Mucosa of gallbladder (tissue), 1 donor: Measurements from ENCODE around the gene MYBPH. TPM values are rescaled to one million over a fixed set of nuclear protein-coding genes. Genes with fewer than 3 reads are reported as not detected.

ENCODE experiments used
- DNase-seq: peaks from one replicate; pipeline ENCODE4 v3.0.0-alpha.2; 2020; ENCODE audit warnings: low spot score
- total RNA-seq: library from RNA; stranded (reverse); gene quantifications from one replicate; pipeline ENCODE4 v1.2.1, GENCODE V29; 2021
- donor health status: DM: no; HTN: no; CAD: no.

The MYBPH gene, protein sequence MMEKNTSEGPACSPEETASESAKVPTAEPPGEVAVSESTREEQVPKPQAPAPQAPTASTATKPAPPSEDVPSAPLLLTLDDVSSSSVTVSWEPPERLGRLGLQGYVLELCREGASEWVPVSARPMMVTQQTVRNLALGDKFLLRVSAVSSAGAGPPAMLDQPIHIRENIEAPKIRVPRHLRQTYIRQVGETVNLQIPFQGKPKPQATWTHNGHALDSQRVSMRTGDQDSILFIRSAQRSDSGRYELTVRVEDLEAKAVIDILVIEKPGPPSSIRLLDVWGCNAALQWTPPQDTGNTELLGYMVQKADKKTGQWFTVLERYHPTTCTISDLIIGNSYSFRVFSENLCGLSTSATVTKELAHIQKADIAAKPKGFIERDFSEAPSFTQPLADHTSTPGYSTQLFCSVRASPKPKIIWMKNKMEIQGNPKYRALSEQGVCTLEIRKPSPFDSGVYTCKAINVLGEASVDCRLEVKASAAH
- not detected for total RNA-seq

DNA sequence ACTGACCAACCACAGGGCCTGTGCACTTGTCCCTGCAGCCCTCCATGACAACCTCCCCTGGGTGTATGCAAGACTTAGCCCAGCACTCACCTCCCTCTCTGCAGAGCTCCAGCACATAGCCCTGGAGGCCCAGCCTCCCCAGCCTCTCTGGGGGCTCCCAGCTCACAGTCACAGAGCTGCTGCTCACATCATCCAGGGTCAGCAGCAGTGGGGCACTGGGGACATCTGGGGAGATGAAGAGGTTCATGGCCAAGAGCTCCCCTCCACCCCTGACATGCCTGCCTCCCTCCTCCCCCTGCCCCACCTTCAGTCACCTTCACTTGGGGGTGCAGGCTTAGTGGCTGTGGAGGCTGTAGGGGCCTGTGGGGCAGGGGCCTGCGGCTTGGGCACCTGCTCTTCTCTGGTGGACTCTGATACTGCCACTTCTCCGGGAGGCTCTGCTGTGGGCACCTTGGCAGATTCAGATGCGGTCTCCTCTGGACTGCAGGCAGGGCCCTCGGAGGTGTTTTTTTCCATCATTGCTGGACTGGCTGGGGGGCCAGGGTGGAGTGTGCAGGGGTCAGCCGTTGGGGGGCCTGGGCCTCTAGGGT lies at the start of gene MYBPH:
Gene MYBPH, minus strand, starts transcription at position 590 of the 590 bp plus-strand sequence. Its CDS starts 71 bp downstream, at position 519.
- no peak for DNase-seq

DNA sequence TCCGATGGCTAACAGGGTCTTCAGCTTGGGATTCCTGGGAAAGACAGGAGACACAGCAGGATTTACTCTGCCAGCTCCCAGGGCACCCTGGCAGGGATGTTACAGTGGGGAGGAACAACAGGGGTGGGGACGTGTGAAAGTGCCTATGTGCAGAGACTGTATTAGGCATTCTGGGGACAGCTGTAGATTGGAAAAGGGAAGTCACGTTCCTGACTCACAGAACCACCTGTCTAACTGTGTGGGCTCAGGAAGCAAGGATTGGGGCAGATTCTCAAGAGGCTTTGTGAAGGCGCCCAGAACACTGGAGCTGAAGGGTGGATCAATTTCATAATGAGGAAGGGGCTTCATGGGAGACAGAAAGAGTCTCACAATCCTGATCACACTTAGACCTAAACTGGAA lies 49.4 kb upstream of the MYBPH start:
- no peak for DNase-seq

DNA sequence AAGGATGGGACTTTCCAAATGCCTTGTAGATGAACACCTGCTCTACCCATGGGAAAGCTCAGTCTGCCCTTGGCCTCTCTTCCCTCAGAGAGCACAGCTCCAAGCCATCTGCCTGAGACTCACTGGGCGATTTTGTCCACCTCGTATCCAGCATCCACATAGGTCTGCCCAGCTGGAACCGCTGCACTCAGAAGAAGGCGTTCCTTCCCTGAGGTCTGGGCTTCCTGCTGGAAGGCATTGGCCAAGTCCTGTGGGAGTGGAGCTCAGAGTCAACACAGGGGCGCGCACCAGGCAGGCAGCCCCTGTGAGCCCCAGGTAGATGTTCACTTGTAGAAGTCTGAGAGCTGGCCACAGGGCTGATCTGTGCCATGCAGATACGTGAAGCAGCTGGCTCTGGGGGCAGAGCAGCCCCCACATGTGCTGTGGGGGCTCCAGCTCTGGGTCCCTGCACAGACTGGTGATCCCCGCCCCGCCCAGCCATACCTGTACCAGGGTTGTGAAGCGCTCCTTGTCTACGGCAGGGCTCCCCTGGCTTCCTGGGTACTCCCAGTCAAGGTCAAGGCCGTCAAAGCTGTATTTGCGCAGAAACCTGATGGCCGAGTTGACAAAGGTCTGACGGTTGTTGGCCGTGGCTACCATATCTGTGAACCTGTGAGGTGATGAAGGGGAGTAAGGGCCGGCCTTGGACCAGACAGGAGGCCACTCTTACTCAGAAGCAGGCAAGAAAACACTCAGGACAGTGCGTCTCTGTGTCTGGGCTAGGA lies 47.6 kb upstream of the MYBPH start:
- DNase-seq: no peak

DNA sequence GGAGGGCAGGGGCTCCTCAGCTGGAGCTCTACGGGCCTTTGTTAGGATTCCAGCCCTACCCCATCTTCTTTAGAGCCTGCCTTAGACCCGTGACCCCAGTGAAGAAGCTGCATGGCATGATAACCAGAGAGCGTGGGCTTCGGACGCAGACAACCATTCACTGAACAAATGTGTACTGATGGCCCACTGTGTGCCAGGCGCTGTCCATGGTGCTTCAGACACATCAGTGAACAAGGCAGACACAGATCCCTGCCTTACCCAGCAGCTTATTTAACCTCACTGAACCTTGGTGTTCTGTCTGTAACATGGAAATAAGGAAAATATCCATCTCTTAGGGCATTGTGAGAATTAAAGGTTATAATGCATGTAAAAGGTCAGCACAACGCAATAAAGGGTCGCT lies 44.3 kb upstream of the MYBPH start:
- no peak for DNase-seq

DNA sequence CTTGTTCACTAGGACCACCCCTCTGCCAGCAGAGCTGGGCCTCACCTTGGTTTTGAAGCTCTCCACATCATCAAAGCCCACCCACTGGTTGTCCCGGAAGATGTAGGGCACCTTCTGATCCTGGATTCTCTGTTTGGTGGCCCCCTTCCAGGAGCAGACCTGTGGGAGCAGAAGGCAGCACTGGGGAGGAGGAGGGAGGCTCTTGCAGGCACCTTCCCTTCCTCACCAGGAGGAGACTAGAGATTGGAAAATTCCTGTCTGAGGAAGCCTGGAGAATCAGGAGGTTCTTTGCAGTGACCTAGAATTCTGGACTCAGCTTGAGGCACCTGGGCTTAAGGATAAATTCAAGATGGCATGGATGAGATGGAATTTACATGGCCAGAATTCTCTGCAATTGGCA lies 43.5 kb upstream of the MYBPH start:
- DNase-seq: no peak

DNA sequence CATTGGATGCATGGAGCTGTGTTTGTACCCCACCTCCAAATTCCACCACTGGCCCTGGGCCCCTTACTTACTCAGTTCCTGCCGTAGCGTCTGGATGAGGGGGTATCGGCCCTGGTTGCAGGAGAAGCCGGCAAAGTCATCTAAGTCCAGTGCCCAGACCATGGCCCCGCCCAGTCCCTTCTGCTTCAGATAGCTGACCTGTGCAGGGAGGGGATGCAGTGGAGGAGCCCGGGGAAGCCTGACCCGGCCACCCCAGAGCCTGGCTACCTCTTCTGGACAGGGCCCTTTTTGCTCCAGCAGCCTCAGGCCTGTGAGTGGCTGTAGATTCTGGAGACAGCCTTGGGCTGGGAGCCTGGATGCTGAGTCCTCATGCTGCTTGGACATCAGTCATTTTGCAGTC lies 42.0 kb upstream of the MYBPH start:
- DNase-seq: no peak

DNA sequence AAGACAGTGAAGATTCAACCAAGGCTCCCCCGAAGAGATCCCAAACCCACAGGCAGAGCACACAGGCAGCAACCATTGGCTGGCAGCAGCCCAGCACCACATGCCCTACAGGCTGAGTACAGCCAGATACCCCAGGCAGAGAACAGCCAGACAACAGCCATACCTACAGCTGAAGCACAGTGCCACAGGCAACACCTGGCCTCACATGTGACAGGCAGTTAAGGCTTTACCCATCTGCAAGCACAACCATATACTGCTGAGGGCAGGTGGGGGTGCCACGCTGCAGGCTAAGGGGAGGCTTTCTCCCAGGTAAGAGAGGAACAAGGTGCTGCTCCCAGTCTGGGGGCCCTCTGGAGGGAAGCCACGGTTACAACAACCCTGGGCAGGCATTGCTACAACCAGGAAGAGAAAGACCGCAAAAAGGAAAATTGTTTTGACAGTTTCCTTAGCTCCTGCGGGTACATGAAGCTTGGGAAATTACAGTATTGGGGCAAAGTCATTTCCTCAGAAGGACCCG lies 41.6 kb upstream of the MYBPH start:
- DNase-seq: no peak

DNA sequence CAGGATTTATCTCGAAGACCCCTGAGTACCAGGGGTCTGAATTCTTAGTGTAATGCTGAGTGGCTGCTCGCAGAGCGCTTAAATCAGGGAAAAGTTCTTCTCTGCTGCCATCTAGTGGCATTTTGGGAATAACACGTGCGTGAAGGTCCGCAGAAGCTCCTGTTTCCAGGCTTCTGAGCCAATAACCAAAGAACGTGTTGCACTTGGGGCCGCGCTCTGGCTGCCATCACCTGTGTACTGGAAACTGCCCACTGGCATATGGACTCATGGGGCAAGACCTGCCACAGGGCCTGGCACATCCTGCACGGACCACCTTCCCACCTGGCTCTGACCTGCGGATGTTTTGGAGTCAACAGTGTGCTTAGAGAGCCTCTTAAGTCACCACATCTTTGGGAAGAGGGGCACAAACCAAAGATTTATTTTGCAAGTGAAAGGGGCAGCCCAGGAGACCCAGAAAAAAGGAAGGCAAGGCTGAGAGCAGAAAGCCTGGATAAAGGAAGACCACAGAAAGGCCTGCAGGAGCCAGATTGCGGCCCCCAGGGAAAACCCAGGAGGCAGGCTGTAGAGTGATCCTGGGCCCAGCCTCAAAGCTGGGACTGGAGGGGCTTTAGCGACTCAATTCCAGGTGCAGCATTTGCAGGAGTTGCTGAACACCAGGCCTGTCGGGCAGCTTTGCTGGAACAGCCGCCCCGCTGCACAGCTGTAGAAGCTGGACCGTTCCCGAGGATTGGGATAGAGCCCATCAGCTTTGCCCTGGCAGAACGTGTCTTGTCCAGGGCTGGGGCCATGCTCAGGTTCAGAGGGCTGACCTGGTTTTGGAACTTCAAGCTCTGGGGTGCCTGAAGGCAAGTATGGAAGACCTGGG lies 40.9 kb upstream of the MYBPH start:
- DNase-seq: peak; percentile 72

DNA sequence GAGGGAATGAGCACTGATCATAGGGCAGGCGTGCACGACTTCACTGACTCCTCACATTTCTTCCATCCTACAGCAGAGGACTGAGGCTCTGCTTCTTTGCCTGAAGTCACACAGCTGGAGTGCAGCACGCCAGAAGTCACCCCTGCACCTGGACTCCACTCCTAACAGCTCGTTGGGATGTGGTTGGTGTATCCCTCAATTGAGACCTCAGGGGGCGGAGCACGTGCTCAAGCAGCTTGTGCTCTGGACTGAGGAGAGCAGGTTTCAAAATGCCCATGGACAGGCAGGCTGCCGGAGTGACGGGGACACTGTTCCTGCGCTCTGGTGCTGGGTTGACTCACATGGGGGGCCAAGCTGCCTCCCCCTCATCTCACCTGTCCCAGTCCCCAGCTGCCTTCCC lies 39.9 kb upstream of the MYBPH start:
- DNase-seq: no peak

DNA sequence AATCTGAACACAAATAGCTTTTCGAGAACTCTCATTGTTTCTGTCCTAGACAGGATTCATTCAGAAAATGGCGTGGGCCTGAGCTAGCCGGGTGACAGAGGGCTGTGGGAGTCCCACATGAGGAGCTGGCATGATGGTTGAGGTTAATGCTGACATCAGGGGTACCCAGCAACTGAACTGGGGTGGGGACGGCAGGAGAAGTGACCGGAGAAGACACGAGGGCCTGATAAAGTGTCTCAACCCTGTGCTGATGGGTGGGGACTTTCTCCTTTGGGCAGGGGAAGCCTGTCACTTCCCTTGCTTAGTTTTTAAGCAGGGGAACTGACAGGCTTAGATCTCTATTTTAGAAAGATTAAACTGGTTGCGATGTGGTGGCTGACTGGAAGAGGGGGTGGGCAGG lies 39.2 kb upstream of the MYBPH start:
- no peak for DNase-seq

DNA sequence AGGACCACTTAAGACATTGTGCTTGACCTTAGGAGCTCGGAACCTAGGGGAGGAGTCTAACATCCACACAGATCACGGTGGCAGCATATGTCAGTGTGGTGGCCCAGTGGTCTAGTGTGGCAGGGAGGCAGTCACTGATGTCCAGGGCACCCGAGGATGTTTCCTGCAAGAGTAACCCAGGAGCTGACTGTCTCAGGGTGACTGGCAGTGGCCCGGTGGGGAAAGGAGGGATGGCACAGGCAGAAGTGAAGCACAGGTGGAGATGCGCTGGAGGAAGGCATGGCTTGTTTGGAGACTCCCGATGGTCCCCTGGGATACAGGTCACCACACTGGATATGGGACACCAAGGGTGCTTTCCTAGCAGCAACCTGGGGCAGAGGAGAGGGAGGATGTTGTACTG lies 37.5 kb upstream of the MYBPH start:
- DNase-seq: no peak

DNA sequence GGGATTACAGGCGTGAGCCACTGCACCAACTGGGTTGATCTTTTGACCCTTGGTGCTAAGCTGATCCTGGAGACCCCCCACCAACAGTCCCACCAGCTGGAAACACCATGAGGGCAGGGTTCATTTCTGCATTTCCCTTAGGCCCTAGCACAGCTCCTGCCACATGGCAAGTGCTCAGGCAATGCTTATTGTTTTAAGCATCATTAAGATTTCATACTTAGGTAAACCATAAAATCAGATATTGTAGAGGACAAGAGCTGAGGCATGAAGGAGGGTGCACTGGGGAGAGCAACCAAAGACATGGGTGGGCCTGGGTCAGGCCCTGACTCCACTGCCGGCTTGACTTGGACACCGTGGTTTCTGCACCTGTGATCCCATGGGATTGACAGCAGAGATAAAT lies 36.2 kb upstream of the MYBPH start:
- no peak for DNase-seq

DNA sequence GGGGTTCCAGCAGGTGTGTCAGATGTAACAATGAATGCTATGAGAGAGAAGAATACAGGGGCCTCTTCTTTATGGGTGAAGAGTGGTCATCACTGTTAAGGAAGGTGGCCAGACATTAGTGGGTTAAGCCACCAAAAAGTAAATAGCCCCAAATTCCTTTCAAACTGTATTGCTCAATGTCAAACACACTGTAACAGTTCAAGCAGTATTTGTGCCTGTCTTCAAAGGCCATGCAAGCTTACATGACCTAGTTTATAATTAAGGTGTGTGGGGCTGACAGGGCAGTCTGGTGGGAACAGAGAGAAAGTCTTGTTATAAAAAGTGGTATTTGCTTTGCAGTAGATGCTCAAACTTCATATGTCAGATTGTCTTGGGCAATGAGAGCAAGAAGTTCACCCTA lies 35.4 kb upstream of the MYBPH start:
- DNase-seq: no peak

DNA sequence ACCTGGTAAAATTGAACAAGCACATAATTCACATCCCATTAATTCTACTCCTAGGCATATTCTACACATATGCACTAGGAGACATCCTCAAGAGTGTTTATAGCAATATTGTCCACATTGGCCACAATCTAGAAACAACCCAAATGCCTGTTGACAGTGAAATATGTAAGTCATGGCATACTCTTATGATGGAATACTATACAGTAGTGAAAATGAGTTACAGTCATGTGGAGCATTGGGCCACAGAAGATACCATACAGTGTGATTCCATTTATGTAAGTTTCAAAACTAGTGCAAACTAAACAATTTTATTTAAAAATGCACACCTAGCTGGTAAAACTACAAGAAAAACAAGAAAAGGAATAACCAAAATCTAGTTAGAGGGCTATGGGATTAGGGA lies 34.7 kb upstream of the MYBPH start:
- DNase-seq: no peak

DNA sequence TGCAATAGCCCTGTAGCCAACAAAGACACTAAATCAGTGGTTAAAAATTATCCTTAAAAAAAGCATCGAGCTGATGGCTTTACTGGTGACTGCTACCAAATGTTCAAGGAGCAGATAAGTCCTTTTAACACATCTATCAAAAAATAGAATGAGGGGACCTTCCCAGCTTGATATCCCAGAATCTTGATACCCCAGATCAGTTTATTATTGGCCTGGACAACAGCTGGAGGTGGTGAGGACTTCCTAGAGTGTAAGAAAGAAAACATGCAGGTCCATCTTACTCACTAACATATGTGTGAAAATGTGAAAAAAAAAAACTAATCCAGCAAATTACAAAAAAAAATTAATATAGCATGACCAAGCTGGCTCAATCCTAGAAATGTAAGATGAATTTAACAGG lies 32.6 kb upstream of the MYBPH start:
- no peak for DNase-seq

DNA sequence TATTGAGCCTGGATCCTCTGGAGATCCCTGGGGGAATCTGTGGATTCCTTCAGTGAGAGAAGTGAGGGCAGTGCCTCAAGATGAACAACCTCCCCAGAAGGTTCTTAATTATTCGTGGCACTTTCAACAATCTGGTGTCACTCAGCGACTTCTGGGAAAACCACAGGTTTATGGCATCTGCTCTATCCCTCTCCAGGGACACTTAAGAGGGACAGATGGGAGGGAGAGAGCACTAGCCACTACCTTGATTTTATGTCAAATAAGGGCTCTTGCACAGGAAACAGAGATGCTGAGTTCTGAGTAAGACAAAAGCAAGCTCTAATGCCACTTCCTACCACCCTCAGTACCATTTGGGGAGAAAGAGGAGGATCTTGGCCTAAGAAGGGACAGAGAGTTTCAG lies 32.1 kb upstream of the MYBPH start:
- DNase-seq: no peak

DNA sequence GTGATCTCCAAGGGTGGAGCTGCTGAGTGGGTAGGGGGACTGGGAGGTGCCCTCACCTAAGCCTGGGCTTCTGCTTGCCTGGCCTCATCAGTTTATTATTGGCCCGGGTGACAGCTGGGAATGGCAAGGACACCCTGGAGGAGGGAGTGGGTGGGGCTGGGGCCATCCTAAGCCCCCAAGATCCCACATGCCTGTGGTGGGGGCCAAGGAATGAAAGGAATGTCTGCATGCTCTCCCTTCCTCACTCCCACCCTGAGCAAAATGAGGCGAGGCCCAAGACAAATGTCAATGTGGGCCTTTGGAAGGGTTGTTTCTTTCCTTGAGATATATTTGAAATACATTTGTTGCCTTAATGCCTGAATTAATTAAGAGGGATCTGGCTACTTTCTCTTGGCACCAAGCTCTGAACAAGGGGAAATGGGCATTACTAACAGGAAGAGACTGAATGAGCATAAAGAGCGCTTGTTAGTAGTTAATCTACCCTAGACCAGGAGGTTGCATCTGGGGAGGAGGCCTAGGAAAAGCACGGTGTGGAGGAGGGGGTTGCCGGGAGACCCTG lies 30.6 kb upstream of the MYBPH start:
- DNase-seq: no peak

DNA sequence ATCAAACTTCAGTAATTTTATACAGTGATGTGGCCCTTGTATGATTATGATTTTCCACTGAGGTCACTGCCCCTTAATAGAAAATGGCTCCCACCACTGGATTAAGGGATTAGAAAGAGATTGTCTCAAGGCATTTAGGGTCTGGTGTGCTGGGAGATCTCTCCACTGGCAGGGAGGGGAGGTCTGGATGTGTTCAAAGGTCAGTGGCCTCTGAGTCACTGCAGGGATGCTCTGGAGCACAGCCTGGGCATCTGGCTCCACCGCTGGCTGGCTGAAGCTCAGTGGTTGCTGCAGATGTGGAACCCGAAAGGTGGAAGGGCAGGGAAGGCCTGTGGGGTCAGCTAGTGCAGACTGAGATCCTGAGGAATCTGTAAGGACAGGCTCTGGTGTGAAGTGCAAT lies 29.1 kb upstream of the MYBPH start:
- no peak for DNase-seq

DNA sequence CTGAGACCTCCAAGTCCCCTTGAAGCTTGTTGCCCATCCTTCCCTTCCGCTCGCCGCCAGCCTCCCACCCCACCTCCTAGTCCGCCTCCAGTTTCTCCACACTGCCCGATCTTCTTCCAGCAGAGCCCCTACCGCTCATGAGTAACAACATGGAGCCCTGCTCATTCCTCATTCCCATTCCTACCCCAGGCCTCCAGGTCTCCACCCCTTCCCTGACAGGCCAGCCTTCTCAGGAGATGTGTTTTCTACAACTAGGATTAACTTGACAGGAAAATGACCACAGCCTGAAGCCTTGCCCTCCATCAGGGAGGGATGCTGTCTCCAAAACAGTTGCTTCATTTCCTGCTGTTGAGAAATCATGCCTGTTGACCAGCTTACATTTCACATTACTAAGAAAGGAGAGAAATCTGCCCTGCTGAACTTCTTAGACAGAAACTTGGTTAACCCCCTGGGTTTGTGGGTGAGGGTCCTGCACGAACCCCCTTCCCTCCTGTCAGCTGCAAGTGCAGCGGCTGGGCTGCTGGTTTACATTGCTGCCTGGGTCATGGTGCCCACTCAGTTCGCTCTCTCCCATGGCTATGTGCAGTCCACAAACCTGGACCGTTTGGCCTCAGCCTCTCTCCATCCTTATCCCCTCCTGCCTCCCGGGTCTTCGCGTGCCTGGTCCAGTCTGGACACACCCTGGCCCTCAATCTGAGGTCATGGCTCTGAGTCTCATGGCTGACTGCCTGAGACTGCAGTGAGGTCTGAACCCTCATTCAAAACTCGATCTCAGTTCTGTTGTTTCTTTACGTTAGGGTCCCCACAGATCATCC lies 27.0 kb upstream of the MYBPH start:
- DNase-seq: peak; percentile 48

DNA sequence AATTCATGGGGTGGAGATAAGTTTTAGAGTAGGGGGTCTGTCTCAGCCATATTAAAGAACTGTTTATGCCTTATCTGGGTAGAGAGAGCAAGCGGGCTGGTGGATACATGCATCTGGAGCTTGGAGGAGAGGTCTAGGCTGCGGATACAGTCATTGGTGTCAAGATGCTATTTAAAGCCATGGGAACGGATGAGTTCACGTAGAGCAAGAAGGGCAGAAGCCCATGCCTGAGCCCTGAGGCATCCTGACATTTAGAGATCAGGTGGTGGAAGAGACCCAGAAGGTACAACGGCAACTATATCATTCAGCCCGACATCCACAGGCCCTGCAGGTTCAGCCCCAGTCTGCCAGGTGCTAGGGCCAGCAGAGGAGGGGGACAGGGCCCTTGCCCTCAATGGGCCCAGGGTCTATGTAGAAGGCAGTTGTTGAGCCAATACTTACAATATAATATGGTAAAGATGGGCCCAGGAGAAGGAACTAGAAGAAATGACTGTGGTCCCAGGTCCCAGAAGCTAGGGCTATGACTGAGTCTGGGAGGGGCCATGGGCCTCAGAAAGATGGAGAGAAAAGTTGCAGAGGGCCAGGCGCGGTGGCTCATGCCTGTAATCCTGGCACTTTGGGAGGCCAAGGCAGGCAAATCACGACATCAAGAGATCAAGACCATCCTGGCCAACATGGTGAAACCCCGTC lies 26.0 kb upstream of the MYBPH start:
- no peak for DNase-seq
